Smooth muscle cell (in vitro differentiated cells): Measurements from ENCODE around the gene RAMP2. TPM values are rescaled to one million over a fixed set of nuclear protein-coding genes. Genes with fewer than 3 reads are reported as not detected.

Source experiments
- DNase-seq: peaks from one replicate; lab custom pipeline; 2025; ENCODE audit not compliant: unreplicated experiment; lab: John Stamatoyannopoulos, UW
- H2AFZ ChIP-seq: fragments of 200-600 bp; sonication (generic); 2 replicates; pipeline ENCODE4 v1.6.0; 2016; ENCODE audit warnings: antibody characterized with exemption, low read depth, mild to moderate bottlenecking
- H3F3A ChIP-seq: fragments of 200-600 bp; sonication (generic); 2 replicates; pipeline ENCODE4 v1.6.0; 2017; ENCODE audit warnings: antibody characterized with exemption, low read depth
- H3K27ac ChIP-seq: fragments of 200-600 bp; sonication (generic); 2 replicates; pipeline ENCODE4 v1.5.1; 2016; ENCODE audit warnings: low read depth, mild to moderate bottlenecking
- H3K27me3 ChIP-seq: fragments of 200-600 bp; sonication (generic); 2 replicates; pipeline ENCODE4 v1.6.1; 2016; ENCODE audit warnings: low read depth, mild to moderate bottlenecking
- H3K36me3 ChIP-seq: fragments of 200-600 bp; sonication (generic); 2 replicates; pipeline ENCODE4 v1.5.1; 2016; ENCODE audit warnings: low read depth
- H3K4me1 ChIP-seq: fragments of 200-600 bp; sonication (generic); 2 replicates; pipeline ENCODE4 v1.5.1; 2016; ENCODE audit warnings: low read depth
- H3K4me2 ChIP-seq: fragments of 200-600 bp; sonication (generic); 2 replicates; pipeline ENCODE4 v1.6.0; 2016; ENCODE audit warnings: mild to moderate bottlenecking
- H3K4me3 ChIP-seq: fragments of 200-600 bp; sonication (generic); 2 replicates; pipeline ENCODE4 v1.5.1; 2016; ENCODE audit warnings: mild to moderate bottlenecking
- H3K79me2 ChIP-seq: fragments of 200-600 bp; sonication (generic); 2 replicates; pipeline ENCODE4 v1.6.0; 2016; ENCODE audit warnings: low read depth, mild to moderate bottlenecking
- H3K9ac ChIP-seq: fragments of 200-600 bp; sonication (generic); 2 replicates; pipeline ENCODE4 v1.6.0; 2016; ENCODE audit warnings: low read depth
- H3K9me3 ChIP-seq: fragments of 200-600 bp; sonication (generic); replicated peaks from 2 replicates; pipeline ENCODE4 v1.5.1; 2016; ENCODE audit warnings: low read depth
- H4K20me1 ChIP-seq: fragments of 200-600 bp; sonication (generic); 2 replicates; pipeline ENCODE4 v1.6.0; 2016; ENCODE audit warnings: low read depth
- CTCF ChIP-seq: fragments of 200-600 bp; sonication (generic); IDR thresholded peaks from 2 replicates; pipeline ENCODE4 v1.5.1; 2017; ENCODE audit warnings: borderline replicate concordance, mild to moderate bottlenecking, antibody characterized with exemption; ENCODE audit not compliant: insufficient read depth, poor library complexity, severe bottlenecking
- WGBS: methylation state at CpG from one replicate; pipeline ENCODE4 v1.1.7; 2016; ENCODE audit warnings: low lambda C conversion rate; 5-methylcytosine and 5-hydroxymethylcytosine counted together
- polyA plus RNA-seq: library from polyadenylated mRNA; unstranded; fragments of >200 nt; fragmentation: Nextera tagmentation; extraction: Ambion mirVana; gene quantifications from 2 replicates; pipeline ENCODE4 v1.2.1, GENCODE V29; 2016
- total RNA-seq: library from RNA; depleted of rRNA; stranded (reverse); fragments of >200 nt; gene quantifications from 2 replicates; pipeline ENCODE4 v1.2.3, GENCODE V29; 2014

Gene RAMP2
- total and polyA plus RNA-seq, 2 experiments from 2014 or later: 8.9 to 25.7 TPM

GRCh38 chr17:42744283-42744805 lies 16.7 kb upstream of the RAMP2 start:
- Histone ChIP-seq H3K27me3 (no peaks in the 10 kb centered on the region), H4K20me1 (no peaks in the 10 kb centered on the region), H3K4me3 (peak overlapping the region; percentile 70), H3K4me2 (peak overlapping the region; percentile 85), H3K79me2 (peaks cover 14% of the 10 kb centered on the region), H3K36me3 (no peaks in the 10 kb centered on the region), H3K4me1 (peaks cover 8% of the 10 kb centered on the region), H3K9ac (peak overlapping the region; percentile 93), H3F3A (no peaks in the 10 kb centered on the region), H3K9me3 (no peaks in the 10 kb centered on the region), H2AFZ (peak overlapping the region; percentile 71), H3K27ac (peak overlapping the region; percentile 78)
- 7% methylated on average over 10 of the region's 32 CpGs for WGBS
- DNase-seq: no peak
- TF ChIP-seq CTCF: no peak

GRCh38 chr17:42744806-42745617 lies 16.0 kb upstream of the RAMP2 start, which contains the start of gene EZH1:
EZH1 (minus strand) TSS chr17:42745040; CDS start chr17:42728941, 16,099 bp downstream.
- 13% methylated on average over 36 of the region's 50 CpGs for WGBS
- H4K20me1 ChIP-seq: no peaks in the 10 kb centered on the region

GRCh38 chr17:42748202-42748907 lies 12.7 kb upstream of the RAMP2 start:
- Histone ChIP-seq H3K36me3 (no peaks in the 10 kb centered on the region), H3F3A (no peaks in the 10 kb centered on the region), H2AFZ (no peak overlapping the region), H3K9ac (no peak overlapping the region), H3K4me3 (no peak overlapping the region), H3K4me2 (no peak overlapping the region), H3K27ac (no peak overlapping the region), H3K4me1 (peaks cover 8% of the 10 kb centered on the region), H3K9me3 (no peaks in the 10 kb centered on the region), H3K27me3 (no peaks in the 10 kb centered on the region), H3K79me2 (peaks cover 9% of the 10 kb centered on the region), H4K20me1 (no peaks in the 10 kb centered on the region)
- TF ChIP-seq CTCF: no peak
- WGBS: 72% methylated on average over 7 of the region's 7 CpGs
- DNase-seq: no peak

More at GRCh38 chr17:42744806-42745617, 16.0 kb upstream of the RAMP2 start, which contains the start of gene EZH1:
- no peak for TF ChIP-seq CTCF
- Histone ChIP-seq H3K9ac (peak within 1 kb of the TSS; percentile 93), H3K27me3 (no peaks in the 10 kb centered on the region), H3K4me2 (peak within 1 kb of the TSS; percentile 85), H3F3A (no peaks in the 10 kb centered on the region), H3K36me3 (no peaks in the 10 kb centered on the region), H2AFZ (peak within 1 kb of the TSS; percentile 85), H3K4me3 (peak within 1 kb of the TSS; percentile 70), H3K79me2 (peaks cover 14% of the 10 kb centered on the region), H3K27ac (peak within 1 kb of the TSS; percentile 78), H3K9me3 (no peaks in the 10 kb centered on the region), H3K4me1 (peaks cover 8% of the 10 kb centered on the region)
- peak; percentile 88 for DNase-seq
